HG03039 (cell line): Measurements from ENCODE around the gene TDRD9.

ENCODE experiments used
- ATAC-seq: cut with Tn5 transposase; IDR thresholded peaks from one replicate; pipeline ENCODE4 v1.9.1; 2021; ENCODE audit warnings: mild to moderate bottlenecking, moderate library complexity; ENCODE audit not compliant: unreplicated experiment

TDRD9 gene

GRCh38 chr14:104100171-104101085 lies 172.2 kb downstream of the TDRD9 start:
- ATAC-seq, result no peak

GRCh38 chr14:104101086-104101621 lies 172.9 kb downstream of the TDRD9 start:
- ATAC-seq, result no peak

- no peak for ATAC-seq
Measured at GRCh38 chr14:104101651-104102281, 173.5 kb downstream of the TDRD9 start.
